Putamen (tissue), 1 donor: ENCODE data around the gene TLDC2.
"Not testable (repeated sequence)": the region's sequence is repeated elsewhere in the genome, so short reads cannot be mapped to it uniquely, and the experiment has no call there.

Experiments used
- DNase-seq: peaks from one replicate; pipeline ENCODE4 v3.0.0-alpha.2; 2016; ENCODE audit warnings: low spot score

TLDC2 gene

GRCh38 chr20:36866681-36867495, 9.1 kb upstream of the TLDC2 start:
- DNase-seq, result no peak

- no peak for DNase-seq
Observed at GRCh38 chr20:36871640-36872570, 4.0 kb upstream of the TLDC2 start.

DNA sequence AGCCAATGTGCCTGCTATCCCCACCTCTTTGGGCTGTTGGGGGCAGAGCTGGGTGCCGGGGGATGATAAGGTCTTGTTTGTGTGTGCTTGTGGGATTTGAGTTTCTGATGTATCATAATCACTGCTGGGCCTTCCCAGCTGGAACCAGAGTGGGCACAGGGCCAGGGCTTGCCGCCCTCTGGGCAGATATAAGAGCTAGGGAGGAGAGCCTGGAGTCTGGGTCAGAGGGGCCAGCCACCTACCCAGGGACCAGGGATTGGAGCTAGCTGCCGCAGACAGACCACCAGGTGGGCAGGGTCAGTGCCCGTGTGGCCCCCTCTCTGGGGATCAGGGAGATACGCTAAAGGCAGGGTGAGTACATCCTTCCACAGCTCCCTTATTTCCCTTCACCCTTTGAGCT, 3.1 kb upstream of the TLDC2 start:
- DNase-seq, result no peak

GRCh38 chr20:36873498-36874189, 2.3 kb upstream of the TLDC2 start:
- DNase-seq, result no peak

DNA sequence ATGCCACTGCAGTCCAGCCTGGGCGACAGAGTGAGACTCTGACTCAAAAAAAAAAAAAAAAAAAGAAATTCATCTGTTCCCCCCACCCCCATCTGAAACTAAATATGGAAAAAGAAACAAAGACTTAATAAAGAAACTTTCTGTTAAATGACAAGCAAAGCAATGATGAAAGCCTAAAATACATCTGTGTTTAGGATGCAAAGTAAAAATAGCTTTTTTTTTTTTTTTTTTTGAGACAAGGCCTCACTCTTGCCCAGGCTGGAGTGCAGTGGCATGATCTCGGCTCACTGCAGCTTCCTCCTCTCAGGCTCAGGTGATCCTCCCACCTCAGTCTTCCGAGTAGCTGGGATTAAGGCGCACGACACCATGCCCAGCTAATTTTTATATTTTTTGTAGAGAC, 845 bp upstream of the TLDC2 start:
- not testable (repeated sequence) for DNase-seq

DNA sequence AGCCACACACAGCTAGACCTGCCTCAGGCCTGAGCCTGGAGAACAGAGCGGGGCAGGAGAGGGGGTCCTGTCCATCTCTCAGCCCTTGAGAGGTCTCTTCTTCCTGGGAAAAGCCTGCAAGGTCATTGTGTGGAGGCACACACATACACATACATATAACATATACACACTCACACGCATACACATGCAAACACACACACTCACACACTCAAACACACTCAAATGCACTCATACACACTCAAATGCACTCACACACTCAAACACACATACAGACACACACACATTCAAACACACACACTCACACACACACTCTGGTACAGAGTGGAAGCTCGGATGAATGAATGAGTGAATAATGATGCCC, 515 bp downstream of the TLDC2 start:
- DNase-seq, result no peak

- no peak for DNase-seq
Observed at GRCh38 chr20:36878941-36879340, 3.0 kb downstream of the TLDC2 start.

DNA sequence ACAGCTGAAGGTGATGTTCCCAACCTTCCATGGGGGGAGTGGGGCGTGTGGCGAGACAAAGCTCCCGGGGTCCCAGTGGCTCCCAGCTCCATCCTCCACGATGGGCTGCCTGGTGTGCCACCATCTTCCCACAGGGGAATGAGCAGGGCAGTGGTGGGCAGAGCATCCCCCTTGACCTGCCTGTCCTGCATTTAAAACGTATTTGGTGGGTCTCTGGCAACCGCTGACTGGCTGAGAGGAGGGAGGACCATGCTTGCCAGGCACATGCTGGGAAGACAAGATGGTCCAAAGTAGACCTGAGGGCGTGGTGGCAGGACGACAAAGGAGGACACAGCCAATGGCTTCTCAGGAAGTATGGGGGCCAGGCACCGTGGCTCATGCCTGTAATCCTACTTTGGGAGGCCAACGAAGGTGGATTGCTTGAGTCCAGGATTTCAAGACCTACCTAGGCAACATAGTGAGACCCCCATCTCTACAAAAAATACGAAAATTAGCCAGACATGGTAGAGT, 4.9 kb downstream of the TLDC2 start:
- DNase-seq, result no peak

DNA sequence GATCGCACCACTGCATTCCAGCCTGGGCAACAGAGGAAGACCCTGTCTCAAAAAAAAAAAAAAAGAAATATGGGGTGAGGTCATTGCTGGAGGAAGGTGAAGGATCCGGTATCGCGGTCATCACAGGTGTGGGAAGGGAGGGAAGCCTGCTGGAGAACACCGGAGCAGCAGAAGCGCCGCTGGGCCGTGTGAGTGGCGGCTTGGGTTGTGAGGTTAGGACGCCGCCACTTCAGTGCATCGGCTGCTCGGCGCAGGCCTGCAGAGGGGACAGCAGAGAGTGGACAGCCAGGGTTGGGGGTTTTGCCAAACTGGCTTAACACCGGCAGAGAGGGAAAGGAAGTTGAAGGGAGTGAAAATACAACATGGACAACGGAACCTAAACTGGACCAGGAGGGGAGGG, 5.4 kb downstream of the TLDC2 start:
- no peak for DNase-seq

GRCh38 chr20:36881888-36882287, 6.0 kb downstream of the TLDC2 start:
- no peak for DNase-seq

- DNase-seq, result no peak
Observed at GRCh38 chr20:36883977-36884535, 8.1 kb downstream of the TLDC2 start.

DNA sequence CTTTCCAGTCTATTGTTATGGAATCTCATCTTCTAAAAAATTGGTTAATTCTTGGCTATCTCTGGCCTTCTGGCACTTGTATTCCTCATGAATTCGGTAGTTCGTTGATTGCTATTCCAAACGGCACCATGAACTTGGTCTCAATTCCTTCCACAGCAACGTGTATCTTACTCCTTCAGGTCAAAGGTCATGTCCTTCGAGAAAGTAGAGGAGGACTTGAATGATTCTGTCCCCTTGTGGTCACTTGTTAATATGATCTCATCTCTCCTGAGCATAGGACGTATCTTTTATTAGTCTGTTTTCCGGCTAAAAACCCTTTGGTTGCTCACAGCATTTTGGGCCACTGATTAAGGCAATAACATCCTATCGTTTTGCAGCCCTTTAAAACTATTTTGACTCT, 9.4 kb downstream of the TLDC2 start:
- DNase-seq, result no peak

- peak; percentile 68 for DNase-seq
Observed at GRCh38 chr20:36886859-36887751, 11.2 kb downstream of the TLDC2 start.

DNA sequence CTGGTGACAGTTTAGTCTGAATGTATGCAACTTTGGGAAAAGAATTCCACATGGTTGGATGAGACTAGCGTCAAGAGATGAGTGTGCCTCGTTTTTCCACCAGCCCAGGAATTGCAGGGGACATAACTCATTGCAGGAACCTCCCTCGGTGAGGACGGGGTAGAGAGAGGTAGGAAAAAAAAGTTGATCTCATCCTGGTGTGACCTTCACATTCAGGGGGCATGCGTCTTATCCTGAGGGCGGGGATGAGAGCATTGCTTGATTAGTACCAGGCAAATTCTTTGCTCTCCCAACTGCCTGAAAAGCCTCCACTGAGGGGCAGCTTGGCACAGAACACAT, 11.8 kb downstream of the TLDC2 start:
- no peak for DNase-seq

DNA sequence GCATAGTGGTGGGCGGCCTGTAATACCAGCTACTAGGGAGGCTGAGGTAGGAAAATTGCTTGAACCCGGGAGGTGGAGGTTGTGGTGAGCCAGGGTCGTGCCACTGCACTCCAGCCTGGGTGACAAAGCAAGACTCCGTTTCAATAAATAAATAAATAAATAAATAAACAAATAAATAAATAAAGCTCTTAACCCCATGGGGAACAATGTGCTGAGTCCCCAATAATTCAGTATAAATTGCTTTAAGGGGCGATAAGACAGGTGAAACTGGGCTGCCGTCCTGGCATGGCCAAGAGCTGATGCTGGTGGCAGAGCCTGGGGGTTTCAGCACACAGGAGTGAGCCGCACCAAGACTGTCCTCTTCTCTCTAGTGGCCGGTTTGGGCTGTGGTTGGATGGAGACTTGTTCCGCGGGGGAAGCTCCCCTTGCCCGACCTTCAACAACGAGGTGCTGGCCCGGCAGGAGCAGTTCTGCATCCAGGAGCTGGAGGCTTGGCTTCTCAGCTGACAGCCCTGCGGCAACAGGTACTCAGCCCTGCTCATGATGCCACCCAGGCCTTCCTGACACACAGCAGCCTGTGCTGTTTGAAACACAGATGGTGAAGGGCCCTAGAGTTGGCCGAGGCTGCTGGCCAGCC, 13.1 kb downstream of the TLDC2 start:
- DNase-seq, result no peak

DNA sequence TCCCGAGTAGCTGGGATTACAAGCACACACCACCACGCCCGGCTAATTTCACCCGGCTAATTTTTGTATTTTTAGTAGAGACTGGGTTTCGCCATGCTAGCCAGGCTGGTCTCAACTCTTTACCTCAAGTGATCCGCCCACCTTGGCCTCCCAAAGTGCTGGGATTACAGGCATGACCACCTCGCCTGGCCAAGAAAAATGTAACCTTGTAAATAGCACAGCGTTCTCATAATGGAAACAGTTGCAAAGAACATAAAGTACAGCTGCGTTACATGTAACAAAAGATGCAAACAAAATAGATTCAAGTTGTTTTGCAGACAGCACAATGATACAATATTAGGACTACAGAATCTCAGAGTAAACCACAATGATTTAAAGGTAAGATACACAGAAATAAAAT, 14.6 kb downstream of the TLDC2 start:
- no peak for DNase-seq

GRCh38 chr20:36891211-36891610, 15.3 kb downstream of the TLDC2 start:
- DNase-seq, result no peak

GRCh38 chr20:36893801-36894200, 17.9 kb downstream of the TLDC2 start:
- no peak for DNase-seq

GRCh38 chr20:36895036-36895435, 19.1 kb downstream of the TLDC2 start:
- DNase-seq, result no peak

DNA sequence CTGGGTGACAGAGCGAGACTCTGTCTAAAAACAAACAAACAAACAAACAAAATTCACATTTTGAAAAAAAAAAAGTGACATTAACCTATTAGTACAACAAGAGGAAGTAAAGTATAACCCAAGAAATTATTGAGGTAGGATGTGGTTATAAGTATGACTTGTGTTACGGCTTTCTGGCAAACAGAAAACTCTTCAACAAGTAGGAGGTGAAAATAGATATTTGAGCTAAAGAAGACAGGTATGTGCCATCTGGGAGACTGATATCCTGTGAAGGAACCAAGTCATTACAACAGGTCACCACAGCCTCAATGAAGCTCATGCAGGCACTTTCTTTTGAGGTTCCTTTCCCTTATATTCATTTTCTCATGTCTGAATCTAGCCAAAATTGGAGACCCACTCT, 28.8 kb downstream of the TLDC2 start:
- no peak for DNase-seq

- DNase-seq, result not testable (repeated sequence)
Observed at GRCh38 chr20:36905566-36905965, 29.6 kb downstream of the TLDC2 start.
